HEK293T (cell line): ENCODE data around the gene NDUFAF8.

ENCODE experiments used
- BHLHE40 ChIP-seq: fragments of 450-650 bp; IDR thresholded peaks from 2 replicates; pipeline ENCODE4 v1.6.1; 2016; ENCODE audit warnings: mild to moderate bottlenecking, moderate library complexity, borderline replicate concordance
- ELF4 ChIP-seq: fragments of 450-650 bp; IDR thresholded peaks from 2 replicates; pipeline ENCODE4 v1.6.1; 2017; ENCODE audit warnings: antibody characterized with exemption
- FOXK2 ChIP-seq: fragments of 450-650 bp; IDR thresholded peaks from 2 replicates; pipeline ENCODE4 v1.6.1; 2016; ENCODE audit warnings: mild to moderate bottlenecking
- NFRKB ChIP-seq: fragments of 450-650 bp; IDR thresholded peaks from 2 replicates; pipeline ENCODE4 v1.6.1; 2016; ENCODE audit warnings: mild to moderate bottlenecking, moderate library complexity
- SP1 ChIP-seq: fragments of 450-650 bp; IDR thresholded peaks from 2 replicates; pipeline ENCODE4 v1.6.1; 2017
- SUZ12 ChIP-seq: fragments of 450-650 bp; IDR thresholded peaks from 2 replicates; pipeline ENCODE4 v1.6.1; 2016; ENCODE audit warnings: mild to moderate bottlenecking
- TARDBP ChIP-seq: fragments of 450-650 bp; IDR thresholded peaks from 2 replicates; pipeline ENCODE4 v1.6.1; 2016
- ZNF384 ChIP-seq: fragments of 450-650 bp; IDR thresholded peaks from 2 replicates; pipeline ENCODE4 v1.6.1; 2016

DNA sequence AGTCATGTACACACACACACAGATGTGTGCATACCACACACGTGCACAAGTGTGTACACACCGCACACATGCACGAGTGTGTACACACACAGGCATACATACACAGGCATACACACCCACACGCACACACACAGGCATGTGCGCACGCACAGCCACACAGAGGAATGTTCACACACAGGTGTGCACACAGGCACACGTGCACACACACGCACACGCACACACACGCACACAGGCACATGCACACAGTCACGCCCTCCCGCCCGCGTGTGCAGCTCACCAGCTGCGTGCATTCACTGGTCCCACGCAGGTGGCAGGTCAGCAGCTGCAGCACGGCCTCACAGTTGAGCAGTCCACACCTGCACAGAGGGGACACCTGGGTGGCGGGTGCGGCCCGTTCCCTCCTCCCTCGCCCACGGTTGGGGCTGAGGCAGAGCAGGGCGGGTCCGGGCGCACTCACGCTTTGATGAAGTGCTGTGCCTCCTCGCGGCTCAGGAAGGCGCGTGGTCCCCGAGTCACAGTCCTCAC lies 7.9 kb upstream of the NDUFAF8 start:
- TF ChIP-seq SUZ12, result no peak
- TF ChIP-seq ELF4, result no peak
- no peak for TF ChIP-seq BHLHE40
- TF ChIP-seq NFRKB, result no peak
- no peak for TF ChIP-seq ZNF384
- no peak; the same call in 1 of the 2 replicates for TF ChIP-seq TARDBP
- TF ChIP-seq FOXK2, result no peak
- TF ChIP-seq SP1, result no peak
